B cell (primary cell): ENCODE measurements around the gene STRIP1. TPM values are rescaled to one million over a fixed set of nuclear protein-coding genes. Genes with fewer than 3 reads are reported as not detected.

Experiments used
- ATAC-seq: fragments of 200-7000 bp; cut with Tn5 transposase; one replicate; pipeline ENCODE4 v1.10.0; 2021; ENCODE audit warnings: low read depth, mild to moderate bottlenecking, moderate number of reproducible peaks, moderate library complexity
- CTCF ChIA-PET: fragments of 350-600 bp; sonication (Branson Sonifier 250); formaldehyde crosslinking; loops from one replicate; lab custom pipeline; 2021; ENCODE audit warnings: antibody characterized with exemption, inconsistent platforms; lab: Charles Lee
- POLR2A ChIA-PET: fragments of 350-600 bp; sonication (Branson Sonifier 250); formaldehyde crosslinking; loops from one replicate; lab custom pipeline; 2021; ENCODE audit warnings: antibody characterized with exemption; lab: Charles Lee
- DNase-seq: peaks from one replicate; pipeline ENCODE4 v3.0.0; 2013
- H2AFZ ChIP-seq: 2 replicates; pipeline ENCODE4 v1.6.1; 2012; ENCODE audit warnings: mild to moderate bottlenecking, low read depth, low read length; ENCODE audit not compliant: insufficient read depth, poor library complexity, severe bottlenecking
- H3K27ac ChIP-seq, 2 donors: 1 replicate in 1 of 2; 2 replicates in 1 of 2; pipeline ENCODE4 v1.5.1; 2012 to 2013; ENCODE audit warnings: low read length in 2 of 2, mild to moderate bottlenecking in 2 of 2, moderate library complexity in 1 of 2
- H3K27me3 ChIP-seq, 4 experiments: fragments of 200-600 bp in 1 of 4; sonication (generic) in 1 of 4; replicated peaks in 1 of 4; 1 replicate in 2 of 4; 2 replicates in 2 of 4; pipeline versions ENCODE4 v1.6.1 to v1.7.0; 2013 to 2016; ENCODE audit warnings: low read length in 3 of 4, mild to moderate bottlenecking in 2 of 4, mixed read lengths in 1 of 4, moderate library complexity in 1 of 4; ENCODE audit not compliant: insufficient read depth in 4 of 4, control insufficient read depth in 3 of 4; ENCODE audit errors: control extremely low read depth in 1 of 4
- H3K36me3 ChIP-seq, 2 experiments: replicated peaks in 1 of 2; 1 replicate in 1 of 2; 2 replicates in 1 of 2; pipeline versions ENCODE4 v1.6.1 to v1.7.1; 2013; ENCODE audit warnings: low read length in 1 of 2; ENCODE audit not compliant: insufficient read depth in 2 of 2, control insufficient read depth in 1 of 2; ENCODE audit errors: control extremely low read depth in 1 of 2, extremely low read depth in 1 of 2
- H3K4me1 ChIP-seq, 2 donors: fragments of 200-600 bp in 1 of 2; sonication (generic) in 1 of 2; 1 replicate in 1 of 2; 2 replicates in 1 of 2; pipeline versions ENCODE4 v1.5.1 to v1.6.1; 2013 to 2017; ENCODE audit warnings: low read length in 2 of 2; ENCODE audit not compliant: control insufficient read depth in 2 of 2, insufficient read depth in 2 of 2
- H3K4me2 ChIP-seq: replicated peaks from 2 replicates; pipeline ENCODE3; 2012; ENCODE audit warnings: mild to moderate bottlenecking, low read depth, low read length; ENCODE audit not compliant: poor library complexity, severe bottlenecking
- H3K4me3 ChIP-seq, 5 experiments: fragments of 200-600 bp in 1 of 5; sonication (generic) in 1 of 5; 1 replicate in 3 of 5; 2 replicates in 2 of 5; pipeline versions ENCODE4 v1.5.1 to v1.7.0; 2011 to 2016; ENCODE audit warnings: low read length in 4 of 5, mild to moderate bottlenecking in 4 of 5, low read depth in 2 of 5, control low read depth in 1 of 5, moderate library complexity in 1 of 5; ENCODE audit not compliant: insufficient read depth in 1 of 5; ENCODE audit errors: control extremely low read depth in 1 of 5, extremely low read depth in 1 of 5
- H3K79me2 ChIP-seq: fragments of 200-600 bp; sonication (generic); one replicate; pipeline ENCODE4 v1.6.0; 2016; ENCODE audit warnings: low read length; ENCODE audit not compliant: control insufficient read depth, insufficient read depth
- H3K9ac ChIP-seq: fragments of 200-600 bp; sonication (generic); 2 replicates; pipeline ENCODE4 v1.6.1; 2017; ENCODE audit warnings: mild to moderate bottlenecking, low read length, moderate library complexity
- H3K9me3 ChIP-seq, 3 donors: one replicate each; pipeline versions ENCODE4 v1.6.1 to v1.7.1; 2013; ENCODE audit warnings: low read length in 2 of 3; ENCODE audit not compliant: control insufficient read depth in 2 of 3, insufficient read depth in 1 of 3; ENCODE audit errors: control extremely low read depth in 1 of 3
- H4K20me1 ChIP-seq: 2 replicates; pipeline ENCODE4 v1.6.0; 2012; ENCODE audit warnings: mild to moderate bottlenecking, low read length; ENCODE audit not compliant: insufficient read depth, control insufficient read depth, poor library complexity, severe bottlenecking
- H3K27ac Mint-ChIP-seq: one replicate; pipeline ENCODE4 v1.8.0; 2021; ENCODE audit warnings: mixed read lengths
- H3K27me3 Mint-ChIP-seq: one replicate; pipeline ENCODE4 v1.8.0; 2021; ENCODE audit warnings: mixed read lengths
- H3K4me1 Mint-ChIP-seq: one replicate; pipeline ENCODE4 v1.8.0; 2021; ENCODE audit warnings: mixed read lengths
- H3K4me3 Mint-ChIP-seq: one replicate; pipeline ENCODE4 v1.8.0; 2021; ENCODE audit warnings: mixed read lengths
- H3K9me3 Mint-ChIP-seq: one replicate; pipeline ENCODE4 v1.8.0; 2022; ENCODE audit warnings: mixed read lengths; ENCODE audit not compliant: insufficient read depth
- CTCF ChIP-seq: fragments of 200-600 bp; IDR thresholded peaks from one replicate; pipeline ENCODE4 v1.8.0; 2022; ENCODE audit warnings: antibody characterized with exemption, mild to moderate bottlenecking
- EZH2 ChIP-seq: IDR thresholded peaks from 2 replicates; pipeline ENCODE4 v1.6.1; 2012; ENCODE audit warnings: borderline replicate concordance, low read depth, mild to moderate bottlenecking, moderate library complexity, low read length; ENCODE audit not compliant: insufficient read depth, poor library complexity, severe bottlenecking
- WGBS: methylation state at CpG from one replicate; pipeline ENCODE4 v1.1.5; 2013; ENCODE audit warnings: missing lambda C conversion rate; ENCODE audit not compliant: insufficient coverage; 5-methylcytosine and 5-hydroxymethylcytosine counted together
- intact Hi-C: fragments of 100-400 bp; cut with micrococcal nuclease; formaldehyde crosslinking; loops from one replicate; pipeline ENCODE4 v1.10.0; 2022
- polyA plus RNA-seq: library from polyadenylated mRNA; depleted of rRNA; stranded (reverse); fragments of >200 nt; gene quantifications from 2 replicates; pipeline ENCODE4 v1.2.3, GENCODE V29; 2012
- total RNA-seq, 2 donors: library from RNA; stranded (reverse); fragments of 120-200 nt in 1 of 2; gene quantifications; 1 replicate in 1 of 2; 2 replicates in 1 of 2; pipeline versions ENCODE4 v1.2.3 to v1.2.4, GENCODE V29; 2013 to 2022

The STRIP1 gene
- total and polyA plus RNA-seq, 2 donors (not counting 1 experiment from before 2014, with no cell fraction given): 41.5 to 105 TPM

GRCh38 chr1:110056776-110057175 lies 22.4 kb downstream of the STRIP1 start:
- Histone ChIP-seq H3K27me3 (no peaks in the 10 kb centered on the region), H3K27ac (no peak overlapping the region), H3K9me3 (no peaks in the 10 kb centered on the region), H2AFZ (no peak overlapping the region), H3K36me3 (peaks cover 2 to 67% of the 10 kb centered on the region in 2 experiments), H3K4me1 (no peaks in the 10 kb centered on the region), H3K4me3 (no peak overlapping the region), H3K79me2 (peaks cover 3% of the 10 kb centered on the region), H3K4me2 (no peak overlapping the region), H4K20me1 (peaks cover 36% of the 10 kb centered on the region), H3K9ac (no peak overlapping the region)
- Mint-ChIP-seq H3K9me3 (no peaks in the 10 kb centered on the region), H3K27me3 (no peaks in the 10 kb centered on the region), H3K4me1 (no peaks in the 10 kb centered on the region), H3K27ac (no peak overlapping the region), H3K4me3 (no peak overlapping the region)
- intact Hi-C loops: no loop called here
- no peak for DNase-seq
- ChIA-PET CTCF (interaction anchor here (1.6 kb wide), 1 partner anchor 49 kb away, joined by 4 read pairs; no protein-coding TSS in a partner anchor), POLR2A (interaction anchor here (1.3 kb wide), 1 partner anchor 22 kb away, joined by 5 read pairs; the partner anchor contains the start of gene STRIP1)
- TF ChIP-seq CTCF: no peak
- no peak for TF ChIP-seq EZH2
- 100% methylated on average over 2 of the region's 3 CpGs for WGBS
- no peak for ATAC-seq

GRCh38 chr1:110057963-110058518 lies 23.6 kb downstream of the STRIP1 start:
- no peak for TF ChIP-seq EZH2
- TF ChIP-seq CTCF: no peak
- Histone ChIP-seq H4K20me1 (peaks cover 36% of the 10 kb centered on the region), H3K36me3 (peaks cover 2 to 61% of the 10 kb centered on the region in 2 experiments), H2AFZ (no peak overlapping the region), H3K27ac (no peak overlapping the region), H3K4me3 (no peak overlapping the region), H3K9me3 (no peaks in the 10 kb centered on the region), H3K79me2 (peaks cover 3% of the 10 kb centered on the region), H3K9ac (no peak overlapping the region), H3K4me2 (no peak overlapping the region), H3K27me3 (no peaks in the 10 kb centered on the region), H3K4me1 (no peaks in the 10 kb centered on the region)
- 97% methylated on average over 3 of the region's 7 CpGs for WGBS
- H3K27me3 Mint-ChIP-seq: no peaks in the 10 kb centered on the region
- intact Hi-C loops: no loop called here
- no peaks in the 10 kb centered on the region for H3K4me1 Mint-ChIP-seq
- no peaks in the 10 kb centered on the region for H3K9me3 Mint-ChIP-seq
- CTCF ChIA-PET: interaction anchor here (0.9 to 3.3 kb wide), 4 partner anchors 11 to 39 kb away, joined by 3 to 13 read pairs (median 4); no protein-coding TSS in a partner anchor
- ATAC-seq (no peak), DNase-seq (no peak)
- no peak overlapping the region for H3K4me3 Mint-ChIP-seq
- POLR2A ChIA-PET: no interaction called here
- H3K27ac Mint-ChIP-seq: no peak overlapping the region
